H1 (cell line): ENCODE results near the gene PCBD1. TPM values are rescaled to one million over a fixed set of nuclear protein-coding genes. Genes with fewer than 3 reads are reported as not detected.

Experiments
- CEBPB ChIP-seq: IDR thresholded peaks from 2 replicates; pipeline ENCODE4 v1.6.1; 2012; ENCODE audit warnings: low read depth, low read length
- NANOG ChIP-seq: IDR thresholded peaks from 2 replicates; pipeline ENCODE4 v1.6.1; 2011; ENCODE audit warnings: low read length, low read depth, mild to moderate bottlenecking, inconsistent platforms; ENCODE audit not compliant: insufficient read depth, poor library complexity, severe bottlenecking
- POLR2A ChIP-seq, 2 experiments: IDR thresholded peaks; 1 replicate in 1 of 2; 2 replicates in 1 of 2; pipeline ENCODE4 v1.6.1; 2011; ENCODE audit warnings: low read depth in 2 of 2, low read length in 2 of 2, mild to moderate bottlenecking in 2 of 2; ENCODE audit errors: control extremely low read depth in 1 of 2
- RAD21 ChIP-seq, 2 experiments: IDR thresholded peaks in 1 of 2; conservative IDR thresholded peaks in 1 of 2; 2 replicates each; pipeline ENCODE4 v1.6.1; 2011; ENCODE audit warnings: low read depth in 2 of 2, low read length in 2 of 2, improper control_type of control experiment in 1 of 2, inconsistent platforms in 1 of 2, mild to moderate bottlenecking in 1 of 2, moderate library complexity in 1 of 2
- YY1 ChIP-seq: IDR thresholded peaks from 2 replicates; pipeline ENCODE4 v1.6.1; 2011; ENCODE audit warnings: low read depth, mild to moderate bottlenecking, low read length
- polyA plus RNA-seq, 7 experiments: library from polyadenylated mRNA; depleted of rRNA in 3 of 7; stranded (reverse) in 5 of 7; unstranded in 2 of 7; fragments of >200 nt in 5 of 7; fragments of 200-250 nt in 2 of 7; gene quantifications; 1 replicate in 5 of 7; 2 replicates in 1 of 7; 4 replicates in 1 of 7; pipeline versions ENCODE4 v1.2.1 to v1.2.3, GENCODE V29; 2011 to 2013; ENCODE audit warnings: missing spikeins in 2 of 7, mixed read lengths in 2 of 7
- total RNA-seq: library from RNA; stranded (reverse); fragmentation: NEBNext Ultra II Directional; extraction: Animal tissue kit (Norgen Biotek cat#: 25700); gene quantifications from 2 replicates; pipeline ENCODE4 v1.2.1, GENCODE V29; 2021

PCBD1 gene
- total and polyA plus RNA-seq, 2 of the 8 experiments (the other 6 are each of a cell fraction or from before 2014, with no cell fraction given) = 46.5 to 55.0 TPM

- TF ChIP-seq CEBPB = no peak
- TF ChIP-seq POLR2A (IDR thresholded peaks at IDR 0.05; ENCODE audit: control extremely low read depth in 1 of 2, low read depth in 2 of 2, low read length in 2 of 2) = no peak
- TF ChIP-seq YY1 = no peak
- no peak for TF ChIP-seq RAD21 (IDR thresholded peaks at IDR 0.05 in 1 of 2, conservative IDR thresholded peaks at IDR 0.05 in 1 of 2; ENCODE audit: low read depth in 2 of 2, low read length in 2 of 2)
- no peak for TF ChIP-seq NANOG
- TF ChIP-seq, all 59 proteins: peak for 0
These were observed 17.0 kb upstream of the PCBD1 start (continued) for GRCh38 chr10:70905071-70906021.
